ENCODE results near the gene HHAT.

HHAT gene

GRCh38 chr1:210313046-210313595, 15.6 kb upstream of the HHAT start:
- in situ Hi-C loops (cut with HindIII; ENCODE audit: low sequenced_read_pairs) = no loop called here

- in situ Hi-C loops (cut with HindIII; ENCODE audit: low sequenced_read_pairs) = no loop called here
Observed at GRCh38 chr1:210313921-210314320, 14.8 kb upstream of the HHAT start.

GRCh38 chr1:210315529-210315928, 13.2 kb upstream of the HHAT start:
- in situ Hi-C loops (cut with HindIII; ENCODE audit: low sequenced_read_pairs) = no loop called here

DNA sequence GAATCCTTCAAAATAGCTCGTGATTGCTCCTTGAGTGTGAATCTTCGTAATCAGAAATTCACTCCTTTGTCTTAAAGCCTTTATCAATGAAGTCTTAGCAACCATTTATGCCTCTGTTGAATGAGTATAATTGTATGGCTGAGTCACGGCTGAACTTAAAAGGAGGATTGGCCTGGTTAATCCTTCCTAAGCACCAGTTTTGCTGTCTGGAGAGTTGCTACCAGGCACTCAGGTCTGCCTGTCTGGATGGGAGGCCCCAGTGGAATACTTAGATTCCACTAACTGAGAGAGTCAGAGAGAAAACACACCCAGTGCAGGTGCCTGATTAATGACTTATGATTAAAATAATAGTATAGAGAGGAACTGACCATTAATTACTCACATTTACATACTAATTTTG, 7.6 kb upstream of the HHAT start:
- in situ Hi-C loops (cut with HindIII; ENCODE audit: low sequenced_read_pairs) = no loop called here

- in situ Hi-C loops (cut with HindIII; ENCODE audit: low sequenced_read_pairs) = no loop called here
Observed at GRCh38 chr1:210321552-210321951, 7.2 kb upstream of the HHAT start.

DNA sequence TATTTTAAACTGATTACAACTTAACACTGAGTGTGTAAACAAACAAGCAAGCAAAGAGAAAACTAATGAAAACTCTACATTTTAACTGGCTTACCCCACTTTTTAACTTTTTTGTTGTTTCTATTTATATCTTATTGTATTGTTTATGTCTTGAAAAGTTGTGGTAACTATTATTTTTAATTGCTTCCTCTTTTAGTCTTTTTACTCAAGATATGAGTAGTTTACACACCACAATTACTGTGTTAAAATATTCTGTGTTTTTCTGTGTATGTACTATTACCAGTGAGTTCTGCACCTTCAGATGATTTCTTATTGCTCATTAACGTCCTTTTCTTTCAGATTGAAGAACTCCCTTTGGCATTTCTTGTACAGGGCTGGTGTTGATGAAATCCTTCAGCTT, 4.7 kb upstream of the HHAT start:
- in situ Hi-C loops (cut with HindIII; ENCODE audit: low sequenced_read_pairs) = no loop called here

- in situ Hi-C loops (cut with HindIII; ENCODE audit: low sequenced_read_pairs) = no loop called here
Observed at GRCh38 chr1:210325026-210325670, 3.6 kb upstream of the HHAT start.

DNA sequence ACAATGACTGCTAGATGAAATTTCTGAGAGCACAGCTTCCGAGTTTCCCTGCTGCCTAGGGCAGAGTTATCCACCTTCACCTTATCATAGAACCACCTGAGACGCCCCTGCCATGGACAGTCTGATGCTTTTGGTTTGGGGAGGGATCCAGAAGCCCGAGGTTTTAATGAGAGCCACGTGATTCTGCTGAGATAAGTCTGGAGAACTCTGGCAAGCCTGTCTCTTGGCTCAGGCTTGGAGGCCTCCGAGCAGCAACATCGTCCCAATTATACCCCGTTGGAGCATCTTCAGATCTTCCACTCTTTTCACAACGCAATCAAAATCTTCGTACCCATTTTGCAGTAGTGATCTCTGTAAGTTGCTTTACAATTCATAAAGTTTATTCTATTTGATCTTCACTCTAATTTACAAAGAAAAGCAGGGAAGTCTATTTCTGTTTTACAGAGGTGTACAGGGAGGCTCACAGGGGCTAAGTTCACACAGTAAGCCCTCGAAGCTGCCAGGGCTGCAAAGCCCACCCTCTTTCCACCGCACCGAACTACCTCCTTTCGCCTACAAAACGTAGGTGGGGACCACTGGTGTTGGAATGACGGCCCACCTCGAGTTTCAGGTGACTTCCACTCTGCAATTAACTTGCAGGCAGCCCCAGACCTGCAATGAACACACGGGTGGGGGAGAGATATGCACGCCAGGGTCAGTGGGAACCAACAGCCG, 513 bp upstream of the HHAT start:
- in situ Hi-C loops (cut with HindIII; ENCODE audit: low sequenced_read_pairs) = no loop called here

- in situ Hi-C loops (cut with HindIII; ENCODE audit: low sequenced_read_pairs) = no loop called here
Observed at GRCh38 chr1:210330279-210330866, 1.7 kb downstream of the HHAT start.

DNA sequence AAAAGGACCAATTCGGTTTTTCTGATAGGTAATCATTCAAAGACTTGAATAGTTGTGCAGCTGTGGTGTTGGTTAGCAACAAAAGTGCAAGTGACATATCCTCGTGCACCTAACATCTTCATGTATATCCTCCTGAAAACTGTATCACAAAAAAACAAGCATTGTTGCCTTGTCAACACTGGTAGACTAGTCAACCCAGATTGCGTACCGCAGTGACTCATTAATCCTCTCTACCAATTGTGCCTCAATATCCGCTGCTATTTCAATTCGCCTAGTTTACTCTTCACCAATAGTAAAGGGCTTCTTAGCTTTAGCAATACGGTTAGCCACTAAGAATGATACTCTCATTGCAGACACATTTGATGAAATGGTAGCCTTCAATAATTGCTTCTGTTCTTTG, 3.5 kb downstream of the HHAT start:
- in situ Hi-C loops (cut with HindIII; ENCODE audit: low sequenced_read_pairs) = no loop called here

DNA sequence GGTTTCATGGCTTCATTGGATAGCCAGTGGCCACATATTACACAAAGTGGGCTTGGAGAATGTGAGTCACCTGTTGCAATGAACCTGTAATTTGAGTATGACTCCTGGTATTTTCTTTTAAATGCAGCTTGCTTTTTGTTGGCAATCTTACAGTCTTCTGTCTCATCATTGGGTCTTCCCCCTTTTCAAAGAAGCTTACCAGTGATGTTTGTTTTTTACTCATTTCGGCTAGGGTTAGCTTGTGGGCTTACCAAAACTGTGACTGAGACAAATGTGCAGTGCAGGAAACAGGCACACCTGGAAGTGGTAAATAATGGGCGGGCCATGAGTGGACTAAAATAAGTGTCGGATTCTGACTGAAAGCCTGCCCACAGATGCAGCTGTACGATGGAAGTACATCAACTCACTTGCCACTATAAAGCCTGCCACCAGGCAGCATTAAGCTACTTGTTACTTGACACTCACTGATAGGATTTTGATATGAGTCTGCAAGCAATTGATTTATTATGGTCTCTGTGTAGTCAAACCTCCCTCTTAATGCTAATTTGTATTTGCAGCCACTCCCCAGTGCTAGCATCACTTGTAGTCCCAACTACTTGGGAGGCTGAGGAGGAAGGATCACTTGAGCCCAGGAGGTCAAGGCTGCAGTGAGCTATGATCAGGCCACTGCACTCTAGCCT, 4.2 kb downstream of the HHAT start:
- in situ Hi-C loops (cut with HindIII; ENCODE audit: low sequenced_read_pairs) = no loop called here

DNA sequence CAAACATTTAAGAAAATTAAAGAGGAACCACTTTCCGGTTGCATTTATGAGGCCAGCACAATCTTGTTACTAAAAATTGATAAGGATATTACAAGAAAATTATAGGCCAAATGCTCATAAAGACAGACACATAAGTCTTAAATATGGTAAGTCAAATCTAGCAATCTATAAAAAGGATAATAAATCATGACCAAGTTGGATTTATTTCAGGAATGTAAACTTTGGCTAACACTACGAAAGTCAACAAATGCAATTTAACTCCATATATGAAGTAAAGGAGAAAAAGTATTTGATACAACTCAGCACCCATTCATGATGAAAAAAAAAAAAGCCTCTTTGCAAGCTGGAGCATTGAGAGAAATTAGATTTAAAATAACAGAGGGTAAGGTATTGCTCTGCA, 6.3 kb downstream of the HHAT start:
- in situ Hi-C loops (cut with HindIII; ENCODE audit: low sequenced_read_pairs) = no loop called here

DNA sequence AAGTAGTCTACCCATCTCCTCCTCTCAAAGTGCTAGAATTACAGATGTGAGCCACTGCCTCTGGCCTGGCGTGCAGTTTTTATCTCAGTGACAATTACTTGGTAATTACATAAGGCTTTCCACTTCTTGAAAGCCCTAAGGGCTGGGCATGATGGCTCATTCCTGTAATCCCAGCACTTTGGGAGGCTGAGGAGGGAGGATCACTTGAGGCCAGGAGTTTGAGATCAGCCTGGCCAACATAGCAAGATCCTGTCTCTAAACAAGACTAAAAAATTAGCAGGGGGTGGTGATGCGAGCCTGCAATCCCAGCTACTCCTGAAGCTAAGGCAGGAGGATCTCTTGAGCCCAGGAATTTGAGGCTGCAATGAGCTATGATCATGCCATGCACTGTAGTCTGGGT, 7.7 kb downstream of the HHAT start:
- in situ Hi-C loops (cut with HindIII; ENCODE audit: low sequenced_read_pairs) = no loop called here

GRCh38 chr1:210339500-210339899, 10.8 kb downstream of the HHAT start:
- in situ Hi-C loops (cut with HindIII; ENCODE audit: low sequenced_read_pairs) = no loop called here

- in situ Hi-C loops (cut with HindIII; ENCODE audit: low sequenced_read_pairs) = no loop called here
Observed at GRCh38 chr1:210340311-210340710, 11.6 kb downstream of the HHAT start.

DNA sequence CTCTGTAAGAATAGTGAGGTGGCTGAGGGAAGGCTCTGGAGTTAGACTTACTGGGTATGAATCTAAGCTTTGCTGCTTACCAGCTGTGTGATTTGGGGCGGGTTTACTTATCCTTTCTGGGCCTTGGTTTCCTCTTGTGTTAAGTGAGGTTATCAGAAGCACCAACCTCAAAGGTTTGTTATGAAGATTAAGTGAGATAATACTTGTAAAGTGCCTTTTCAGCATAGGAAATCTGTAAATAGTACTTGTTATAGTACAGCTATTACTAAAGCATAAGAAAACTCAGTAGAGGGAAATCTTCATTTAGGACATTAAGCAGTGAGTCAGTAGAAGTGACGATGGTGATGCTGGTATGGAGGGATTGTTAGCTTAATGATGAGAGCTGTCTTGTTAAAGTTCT, 12.1 kb downstream of the HHAT start:
- in situ Hi-C loops (cut with HindIII; ENCODE audit: low sequenced_read_pairs) = no loop called here

- in situ Hi-C loops (cut with HindIII; ENCODE audit: low sequenced_read_pairs) = no loop called here
Observed at GRCh38 chr1:210342986-210343780, 14.5 kb downstream of the HHAT start.

- in situ Hi-C loops (cut with HindIII; ENCODE audit: low sequenced_read_pairs) = no loop called here
Observed at GRCh38 chr1:210344706-210345105, 16.0 kb downstream of the HHAT start.

- in situ Hi-C loops (cut with HindIII; ENCODE audit: low sequenced_read_pairs) = no loop called here
Observed at GRCh38 chr1:210347112-210347511, 18.4 kb downstream of the HHAT start.

DNA sequence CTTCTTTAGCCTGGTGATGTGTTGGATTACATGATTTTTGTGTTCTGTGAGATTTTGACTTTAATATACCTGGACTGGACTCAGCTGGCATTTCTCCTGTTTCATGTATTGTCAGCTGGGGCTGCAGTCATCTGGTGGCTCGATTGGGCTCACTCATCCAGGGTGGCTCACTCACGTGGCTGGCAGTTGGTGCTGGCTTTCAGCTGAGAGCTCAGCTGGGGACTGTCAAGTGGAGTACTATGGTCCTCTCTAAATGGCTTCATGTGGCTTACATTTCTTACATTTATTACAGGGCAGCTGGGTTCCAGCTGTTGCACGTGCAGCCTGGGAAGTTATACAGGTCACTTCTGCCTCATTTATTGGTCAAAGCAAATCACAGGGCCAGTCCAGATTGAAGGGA, 22.8 kb downstream of the HHAT start:
- in situ Hi-C loops (cut with HindIII; ENCODE audit: low sequenced_read_pairs) = no loop called here

GRCh38 chr1:210352575-210352974, 23.9 kb downstream of the HHAT start:
- in situ Hi-C loops (cut with HindIII; ENCODE audit: low sequenced_read_pairs) = no loop called here

Data from endothelial cell of hepatic sinusoid (primary cell).